ENCODE results near the gene DNAJC3. TPM values are rescaled to one million over a fixed set of nuclear protein-coding genes. Genes with fewer than 3 reads are reported as not detected.
A peak's percentile ranks its signal among the peaks of the same experiment; 100 is the strongest.

The DNAJC3 gene
- total and polyA plus RNA-seq, 2 of the 8 experiments (the other 6 are each of a cell fraction or from before 2014, with no cell fraction given), result 4.3 to 24.1 TPM

GRCh38 chr13:95745289-95745688 lies 68.3 kb downstream of the DNAJC3 start:
- H3K23me2 ChIP-seq (ENCODE audit: low read depth, low read length), result 0 out of 2 replicates have a peak, but pooled peaks cover 2% of the 10 kb centered on the region
- H3K9me3 ChIP-seq (ENCODE audit: insufficient read depth in 2 of 2, low read depth in 1 of 2, low read length in 1 of 2), result peaks cover 0 to 2% of the 10 kb centered on the region in 2 experiments; a peak in 1 of 4 replicates
- no peak overlapping the region for H3K56ac ChIP-seq (replicated peaks; ENCODE audit: insufficient read length, low read depth, low read length)
- no peak overlapping the region for H2BK5ac ChIP-seq (ENCODE audit: low read depth, low read length)
- no peak overlapping the region for H4K91ac ChIP-seq (replicated peaks; ENCODE audit: insufficient read length, low read length)
- no peak overlapping the region for H2AFZ ChIP-seq (ENCODE audit: low read length)
- no peak for FAIRE-seq
- no peak overlapping the region for H3K27ac ChIP-seq (ENCODE audit: low read depth, low read length)
- no peaks in the 10 kb centered on the region for H3K36me3 ChIP-seq (ENCODE audit: control insufficient read depth in 2 of 4, insufficient read depth in 4 of 4, low read length in 3 of 4)
- no peak overlapping the region for H2BK15ac ChIP-seq (ENCODE audit: low read length)
- DNase-seq (ENCODE audit: low read depth in 1 of 2, low spot score in 2 of 2), result peak in 1 of 2 experiments; percentile 3
- no peak overlapping the region for H3K14ac ChIP-seq (ENCODE audit: insufficient read length)
- no peak overlapping the region for H3K23ac ChIP-seq (ENCODE audit: insufficient read length)
- no peak overlapping the region for H2BK120ac ChIP-seq (replicated peaks; ENCODE audit: low read depth, low read length)
- WGBS, 2 experiments (ENCODE audit: extremely low coverage in 1 of 2, insufficient coverage in 1 of 2, insufficient read length in 1 of 2, insufficient replicate concordance in 2 of 2, low coverage in 1 of 2, low lambda C conversion rate in 2 of 2, missing lambda C conversion rate in 1 of 2), result 81% methylated on average over 4 of the region's 4 CpGs; no CpG with 5 or more reads in 1 of the 2 experiments
- H3K4me1 ChIP-seq (replicated peaks in 1 of 4; ENCODE audit: control insufficient read depth in 3 of 4, insufficient read depth in 4 of 4, low read length in 3 of 4), result 0 out of 7 replicates have a peak, but pooled peaks cover 0 to 3% (median 0%) of the 10 kb centered on the region in 4 experiments
- CTCF ChIA-PET (ENCODE audit: partially characterized antibody), result interaction anchor here (0.6 to 1.9 kb wide), 8 partner anchors 11 to 526 kb away, joined by 3 to 5 read pairs (median 4); no protein-coding TSS in a partner anchor
- H3K18ac ChIP-seq (ENCODE audit: extremely low read depth, low read length), result no peak overlapping the region
- peaks cover 0 to 1% of the 10 kb centered on the region in 2 experiments for H4K20me1 ChIP-seq (replicated peaks in 1 of 2; ENCODE audit: control insufficient read depth in 1 of 2, insufficient read depth in 2 of 2, low read length in 2 of 2)
- no peak overlapping the region for H2AK5ac ChIP-seq (ENCODE audit: low read depth, low read length)
- H2BK20ac ChIP-seq (ENCODE audit: low read length), result no peak overlapping the region
- H2BK12ac ChIP-seq (ENCODE audit: low read depth, low read length), result no peak overlapping the region
- H4K5ac ChIP-seq (ENCODE audit: insufficient read length, low read depth, low read length), result no peak overlapping the region
- no peak overlapping the region for H3K9ac ChIP-seq (replicated peaks in 1 of 4; ENCODE audit: extremely low read depth in 1 of 4, low read depth in 3 of 4, low read length in 3 of 4)
- H3K4me3 ChIP-seq (ENCODE audit: extremely low read depth in 1 of 4, insufficient read depth in 2 of 4, low read depth in 3 of 4, low read length in 4 of 4), result no peak overlapping the region
- H3K4ac ChIP-seq (replicated peaks; ENCODE audit: insufficient read length, low read depth, low read length), result no peak overlapping the region
- peaks cover 14% of the 10 kb centered on the region; the same call in 1 of the 2 replicates for H3K79me1 ChIP-seq (ENCODE audit: low read depth, low read length)
- POLR2A ChIA-PET (ENCODE audit: partially characterized antibody), result no interaction called here
- no peak overlapping the region for H3K4me2 ChIP-seq (ENCODE audit: insufficient read depth in 1 of 2, low read depth in 2 of 2, low read length in 2 of 2)
- peaks cover 2 to 25% of the 10 kb centered on the region in 2 experiments; a peak in 2 of 4 replicates for H3K79me2 ChIP-seq (ENCODE audit: control insufficient read depth in 1 of 2, insufficient read depth in 2 of 2, low read length in 2 of 2)
- H3K27me3 ChIP-seq (replicated peaks in 1 of 4; ENCODE audit: control insufficient read depth in 3 of 4, extremely low read depth in 1 of 4, insufficient read depth in 3 of 4, low read length in 3 of 4), result no peaks in the 10 kb centered on the region
- TF ChIP-seq SRF (IDR thresholded peaks at IDR 0.05; ENCODE audit: low read depth, low read length), result no peak
- TF ChIP-seq YY1 (IDR thresholded peaks at IDR 0.05; ENCODE audit: low read depth, low read length), result no peak
- no peak for TF ChIP-seq ASH2L (IDR thresholded peaks at IDR 0.05; ENCODE audit: low read length)
- no peak overlapping the region for H4K8ac ChIP-seq (ENCODE audit: extremely low read depth, insufficient read depth, low read length)
